ENCODE results near the gene LRRC34.

DNA sequence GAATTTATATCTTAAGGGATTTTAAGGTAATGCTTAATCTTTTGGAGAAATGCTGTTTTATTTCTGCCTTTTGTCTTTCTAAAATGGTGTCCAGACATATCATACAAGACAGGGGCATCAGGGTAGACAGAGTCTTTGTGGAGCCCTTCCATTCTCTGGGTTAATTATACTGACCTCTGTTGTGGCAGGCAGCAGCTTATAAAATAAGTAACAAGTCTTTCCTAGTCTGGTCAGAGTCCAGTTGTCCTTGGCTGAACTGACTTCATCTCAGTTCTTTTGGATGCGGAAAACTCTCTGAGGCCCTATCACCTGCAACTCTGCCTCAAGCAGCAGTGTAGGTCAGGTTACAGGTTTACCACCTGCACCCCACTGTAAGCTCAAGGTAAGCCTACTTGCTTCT, 20.3 kb downstream of the LRRC34 start:
- TF ChIP-seq ISL1 (CRISPR knock-in tag; IDR thresholded peaks at IDR 0.05) (no peak), ZFP3 (CRISPR knock-in tag; IDR thresholded peaks at IDR 0.05) (no peak), ZC3H10 (CRISPR knock-in tag; IDR thresholded peaks at IDR 0.05) (no peak)
- TF ChIP-seq, protein P1, sequence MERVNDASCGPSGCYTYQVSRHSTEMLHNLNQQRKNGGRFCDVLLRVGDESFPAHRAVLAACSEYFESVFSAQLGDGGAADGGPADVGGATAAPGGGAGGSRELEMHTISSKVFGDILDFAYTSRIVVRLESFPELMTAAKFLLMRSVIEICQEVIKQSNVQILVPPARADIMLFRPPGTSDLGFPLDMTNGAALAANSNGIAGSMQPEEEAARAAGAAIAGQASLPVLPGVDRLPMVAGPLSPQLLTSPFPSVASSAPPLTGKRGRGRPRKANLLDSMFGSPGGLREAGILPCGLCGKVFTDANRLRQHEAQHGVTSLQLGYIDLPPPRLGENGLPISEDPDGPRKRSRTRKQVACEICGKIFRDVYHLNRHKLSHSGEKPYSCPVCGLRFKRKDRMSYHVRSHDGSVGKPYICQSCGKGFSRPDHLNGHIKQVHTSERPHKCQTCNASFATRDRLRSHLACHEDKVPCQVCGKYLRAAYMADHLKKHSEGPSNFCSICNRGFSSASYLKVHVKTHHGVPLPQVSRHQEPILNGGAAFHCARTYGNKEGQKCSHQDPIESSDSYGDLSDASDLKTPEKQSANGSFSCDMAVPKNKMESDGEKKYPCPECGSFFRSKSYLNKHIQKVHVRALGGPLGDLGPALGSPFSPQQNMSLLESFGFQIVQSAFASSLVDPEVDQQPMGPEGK (CRISPR knock-in tag; IDR thresholded peaks at IDR 0.05; ENCODE audit: borderline replicate concordance): no peak
- TF ChIP-seq, protein P2, sequence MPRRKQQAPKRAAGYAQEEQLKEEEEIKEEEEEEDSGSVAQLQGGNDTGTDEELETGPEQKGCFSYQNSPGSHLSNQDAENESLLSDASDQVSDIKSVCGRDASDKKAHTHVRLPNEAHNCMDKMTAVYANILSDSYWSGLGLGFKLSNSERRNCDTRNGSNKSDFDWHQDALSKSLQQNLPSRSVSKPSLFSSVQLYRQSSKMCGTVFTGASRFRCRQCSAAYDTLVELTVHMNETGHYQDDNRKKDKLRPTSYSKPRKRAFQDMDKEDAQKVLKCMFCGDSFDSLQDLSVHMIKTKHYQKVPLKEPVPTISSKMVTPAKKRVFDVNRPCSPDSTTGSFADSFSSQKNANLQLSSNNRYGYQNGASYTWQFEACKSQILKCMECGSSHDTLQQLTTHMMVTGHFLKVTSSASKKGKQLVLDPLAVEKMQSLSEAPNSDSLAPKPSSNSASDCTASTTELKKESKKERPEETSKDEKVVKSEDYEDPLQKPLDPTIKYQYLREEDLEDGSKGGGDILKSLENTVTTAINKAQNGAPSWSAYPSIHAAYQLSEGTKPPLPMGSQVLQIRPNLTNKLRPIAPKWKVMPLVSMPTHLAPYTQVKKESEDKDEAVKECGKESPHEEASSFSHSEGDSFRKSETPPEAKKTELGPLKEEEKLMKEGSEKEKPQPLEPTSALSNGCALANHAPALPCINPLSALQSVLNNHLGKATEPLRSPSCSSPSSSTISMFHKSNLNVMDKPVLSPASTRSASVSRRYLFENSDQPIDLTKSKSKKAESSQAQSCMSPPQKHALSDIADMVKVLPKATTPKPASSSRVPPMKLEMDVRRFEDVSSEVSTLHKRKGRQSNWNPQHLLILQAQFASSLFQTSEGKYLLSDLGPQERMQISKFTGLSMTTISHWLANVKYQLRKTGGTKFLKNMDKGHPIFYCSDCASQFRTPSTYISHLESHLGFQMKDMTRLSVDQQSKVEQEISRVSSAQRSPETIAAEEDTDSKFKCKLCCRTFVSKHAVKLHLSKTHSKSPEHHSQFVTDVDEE (CRISPR knock-in tag; IDR thresholded peaks at IDR 0.05): no peak
- TF ChIP-seq, protein P3, sequence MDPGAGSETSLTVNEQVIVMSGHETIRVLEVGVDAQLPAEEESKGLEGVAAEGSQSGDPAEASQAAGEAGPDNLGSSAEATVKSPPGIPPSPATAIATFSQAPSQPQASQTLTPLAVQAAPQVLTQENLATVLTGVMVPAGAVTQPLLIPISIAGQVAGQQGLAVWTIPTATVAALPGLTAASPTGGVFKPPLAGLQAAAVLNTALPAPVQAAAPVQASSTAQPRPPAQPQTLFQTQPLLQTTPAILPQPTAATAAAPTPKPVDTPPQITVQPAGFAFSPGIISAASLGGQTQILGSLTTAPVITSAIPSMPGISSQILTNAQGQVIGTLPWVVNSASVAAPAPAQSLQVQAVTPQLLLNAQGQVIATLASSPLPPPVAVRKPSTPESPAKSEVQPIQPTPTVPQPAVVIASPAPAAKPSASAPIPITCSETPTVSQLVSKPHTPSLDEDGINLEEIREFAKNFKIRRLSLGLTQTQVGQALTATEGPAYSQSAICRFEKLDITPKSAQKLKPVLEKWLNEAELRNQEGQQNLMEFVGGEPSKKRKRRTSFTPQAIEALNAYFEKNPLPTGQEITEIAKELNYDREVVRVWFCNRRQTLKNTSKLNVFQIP (CRISPR knock-in tag; IDR thresholded peaks at IDR 0.05; ENCODE audit: borderline replicate concordance, low read depth): no peak
- TF ChIP-seq, protein P4, sequence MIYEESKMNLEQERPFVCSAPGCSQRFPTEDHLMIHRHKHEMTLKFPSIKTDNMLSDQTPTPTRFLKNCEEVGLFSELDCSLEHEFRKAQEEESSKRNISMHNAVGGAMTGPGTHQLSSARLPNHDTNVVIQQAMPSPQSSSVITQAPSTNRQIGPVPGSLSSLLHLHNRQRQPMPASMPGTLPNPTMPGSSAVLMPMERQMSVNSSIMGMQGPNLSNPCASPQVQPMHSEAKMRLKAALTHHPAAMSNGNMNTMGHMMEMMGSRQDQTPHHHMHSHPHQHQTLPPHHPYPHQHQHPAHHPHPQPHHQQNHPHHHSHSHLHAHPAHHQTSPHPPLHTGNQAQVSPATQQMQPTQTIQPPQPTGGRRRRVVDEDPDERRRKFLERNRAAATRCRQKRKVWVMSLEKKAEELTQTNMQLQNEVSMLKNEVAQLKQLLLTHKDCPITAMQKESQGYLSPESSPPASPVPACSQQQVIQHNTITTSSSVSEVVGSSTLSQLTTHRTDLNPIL (CRISPR knock-in tag; IDR thresholded peaks at IDR 0.05; ENCODE audit: low read depth): no peak

All from SK-N-SH treated with all-trans-retinoic acid at 6 μM for 48 hours (cell line).